Measurements from ENCODE around the gene DMAC2L.
"Not testable (repeated sequence)": the region's sequence is repeated elsewhere in the genome, so short reads cannot be mapped to it uniquely, and the experiment has no call there.

DMAC2L gene

DNA sequence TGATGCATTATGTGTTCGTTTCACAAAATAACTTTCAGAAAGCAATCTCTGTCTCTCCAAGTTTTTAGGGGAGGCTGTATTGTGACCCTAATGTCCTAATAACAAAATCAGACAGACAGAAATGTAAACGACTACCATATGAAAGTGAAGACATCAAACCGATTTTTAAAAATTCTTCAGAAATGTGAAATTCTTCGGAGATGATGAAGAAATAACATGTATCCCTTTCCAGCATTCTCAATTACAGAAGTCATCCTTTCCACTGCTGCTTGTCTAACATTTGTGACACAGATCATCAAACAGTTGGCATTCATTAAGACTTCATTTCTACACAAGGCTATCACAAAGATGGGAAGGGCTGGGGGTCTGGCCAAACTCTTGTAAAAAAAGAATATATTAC is 41.0 kb downstream of the DMAC2L start:
- no peaks in the 10 kb centered on the region for H3K27me3 ChIP-seq (ENCODE audit: control insufficient read depth, low read length)
- no peaks in the 10 kb centered on the region for H3K9me3 ChIP-seq (ENCODE audit: control insufficient read depth, insufficient read depth, low read length)
- H3K36me3 ChIP-seq (ENCODE audit: control insufficient read depth, low read length), result no peaks in the 10 kb centered on the region
- H3K79me2 ChIP-seq (ENCODE audit: control insufficient read depth, low read length), result no peaks in the 10 kb centered on the region
- H3K9me2 ChIP-seq (replicated peaks; ENCODE audit: control insufficient read depth, low read length), result no peaks in the 10 kb centered on the region
- no peak overlapping the region for H3K4me3 ChIP-seq (ENCODE audit: low read length)
- TF ChIP-seq EZH2phosphoT487 (IDR thresholded peaks at IDR 0.05; ENCODE audit: borderline replicate concordance, low read length), result no peak
- TF ChIP-seq, protein P1, sequence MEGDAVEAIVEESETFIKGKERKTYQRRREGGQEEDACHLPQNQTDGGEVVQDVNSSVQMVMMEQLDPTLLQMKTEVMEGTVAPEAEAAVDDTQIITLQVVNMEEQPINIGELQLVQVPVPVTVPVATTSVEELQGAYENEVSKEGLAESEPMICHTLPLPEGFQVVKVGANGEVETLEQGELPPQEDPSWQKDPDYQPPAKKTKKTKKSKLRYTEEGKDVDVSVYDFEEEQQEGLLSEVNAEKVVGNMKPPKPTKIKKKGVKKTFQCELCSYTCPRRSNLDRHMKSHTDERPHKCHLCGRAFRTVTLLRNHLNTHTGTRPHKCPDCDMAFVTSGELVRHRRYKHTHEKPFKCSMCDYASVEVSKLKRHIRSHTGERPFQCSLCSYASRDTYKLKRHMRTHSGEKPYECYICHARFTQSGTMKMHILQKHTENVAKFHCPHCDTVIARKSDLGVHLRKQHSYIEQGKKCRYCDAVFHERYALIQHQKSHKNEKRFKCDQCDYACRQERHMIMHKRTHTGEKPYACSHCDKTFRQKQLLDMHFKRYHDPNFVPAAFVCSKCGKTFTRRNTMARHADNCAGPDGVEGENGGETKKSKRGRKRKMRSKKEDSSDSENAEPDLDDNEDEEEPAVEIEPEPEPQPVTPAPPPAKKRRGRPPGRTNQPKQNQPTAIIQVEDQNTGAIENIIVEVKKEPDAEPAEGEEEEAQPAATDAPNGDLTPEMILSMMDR (IDR thresholded peaks at IDR 0.05; ENCODE audit: low read depth, low read length, poor library complexity, severe bottlenecking), result no peak
- no peak overlapping the region for H3K4me2 ChIP-seq (ENCODE audit: low read length)
- no peaks in the 10 kb centered on the region for H4K20me1 ChIP-seq (ENCODE audit: control insufficient read depth, insufficient read depth, low read depth, low read length)
- no peaks in the 10 kb centered on the region for H3F3A ChIP-seq (ENCODE audit: control insufficient read depth, insufficient read depth)
- H3K27ac ChIP-seq (ENCODE audit: low read depth, low read length), result no peak overlapping the region
- H3K4me1 ChIP-seq (ENCODE audit: control insufficient read depth, low read length), result 0 out of 2 replicates have a peak, but pooled peaks cover 3% of the 10 kb centered on the region

GRCh38 chr14:50354527-50354926 is 42.4 kb downstream of the DMAC2L start:
- H3F3A ChIP-seq (ENCODE audit: control insufficient read depth, insufficient read depth), result no peaks in the 10 kb centered on the region
- H3K9me2 ChIP-seq (replicated peaks; ENCODE audit: control insufficient read depth, low read length), result no peaks in the 10 kb centered on the region
- H3K4me2 ChIP-seq (ENCODE audit: low read length), result no peak overlapping the region
- no peaks in the 10 kb centered on the region for H4K20me1 ChIP-seq (ENCODE audit: control insufficient read depth, insufficient read depth, low read depth, low read length)
- H3K27ac ChIP-seq (ENCODE audit: low read depth, low read length), result no peak overlapping the region
- H3K4me3 ChIP-seq (ENCODE audit: low read length), result no peak overlapping the region
- no peaks in the 10 kb centered on the region for H3K36me3 ChIP-seq (ENCODE audit: control insufficient read depth, low read length)
- TF ChIP-seq EZH2phosphoT487 (IDR thresholded peaks at IDR 0.05; ENCODE audit: borderline replicate concordance, low read length), result no peak
- TF ChIP-seq, protein P1 (IDR thresholded peaks at IDR 0.05; ENCODE audit: low read depth, low read length, poor library complexity, severe bottlenecking), result no peak
- no peaks in the 10 kb centered on the region for H3K79me2 ChIP-seq (ENCODE audit: control insufficient read depth, low read length)
- H3K27me3 ChIP-seq (ENCODE audit: control insufficient read depth, low read length), result no peaks in the 10 kb centered on the region
- H3K9me3 ChIP-seq (ENCODE audit: control insufficient read depth, insufficient read depth, low read length), result no peaks in the 10 kb centered on the region
- 0 out of 2 replicates have a peak, but pooled peaks cover 3% of the 10 kb centered on the region for H3K4me1 ChIP-seq (ENCODE audit: control insufficient read depth, low read length)

DNA sequence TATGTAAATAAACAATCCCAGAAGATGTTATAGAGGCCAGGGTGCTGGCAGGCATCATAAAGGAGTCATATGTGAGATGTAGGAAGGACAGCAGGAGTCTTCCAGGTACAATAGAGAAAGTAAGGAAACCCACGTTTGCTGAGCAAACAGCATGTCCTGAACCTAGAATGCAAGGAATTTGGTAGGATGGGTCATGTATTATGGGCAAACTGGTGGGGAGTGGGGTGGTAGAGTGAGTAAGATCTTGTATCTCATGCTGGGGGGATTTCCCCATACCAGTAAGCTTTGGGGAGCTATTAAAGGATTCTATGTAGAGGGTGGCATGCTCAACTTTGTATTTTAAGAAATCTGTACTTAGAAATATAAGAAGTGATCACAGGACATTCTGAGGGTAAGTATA is 43.6 kb downstream of the DMAC2L start:
- Histone ChIP-seq H3K4me1 (ENCODE audit: control insufficient read depth, low read length) (0 out of 2 replicates have a peak, but pooled peaks cover 3% of the 10 kb centered on the region), H4K20me1 (ENCODE audit: control insufficient read depth, insufficient read depth, low read depth, low read length) (no peaks in the 10 kb centered on the region), H3K79me2 (ENCODE audit: control insufficient read depth, low read length) (no peaks in the 10 kb centered on the region), H3F3A (ENCODE audit: control insufficient read depth, insufficient read depth) (no peaks in the 10 kb centered on the region), H3K27ac (ENCODE audit: low read depth, low read length) (no peak overlapping the region), H3K27me3 (ENCODE audit: control insufficient read depth, low read length) (no peaks in the 10 kb centered on the region), H3K4me2 (ENCODE audit: low read length) (no peak overlapping the region), H3K4me3 (ENCODE audit: low read length) (no peak overlapping the region), H3K9me3 (ENCODE audit: control insufficient read depth, insufficient read depth, low read length) (no peaks in the 10 kb centered on the region), H3K9me2 (replicated peaks; ENCODE audit: control insufficient read depth, low read length) (no peaks in the 10 kb centered on the region), H3K36me3 (ENCODE audit: control insufficient read depth, low read length) (no peaks in the 10 kb centered on the region)
- no peak for TF ChIP-seq EZH2phosphoT487 (IDR thresholded peaks at IDR 0.05; ENCODE audit: borderline replicate concordance, low read length)
- TF ChIP-seq, protein P1 (IDR thresholded peaks at IDR 0.05; ENCODE audit: low read depth, low read length, poor library complexity, severe bottlenecking), result no peak

DNA sequence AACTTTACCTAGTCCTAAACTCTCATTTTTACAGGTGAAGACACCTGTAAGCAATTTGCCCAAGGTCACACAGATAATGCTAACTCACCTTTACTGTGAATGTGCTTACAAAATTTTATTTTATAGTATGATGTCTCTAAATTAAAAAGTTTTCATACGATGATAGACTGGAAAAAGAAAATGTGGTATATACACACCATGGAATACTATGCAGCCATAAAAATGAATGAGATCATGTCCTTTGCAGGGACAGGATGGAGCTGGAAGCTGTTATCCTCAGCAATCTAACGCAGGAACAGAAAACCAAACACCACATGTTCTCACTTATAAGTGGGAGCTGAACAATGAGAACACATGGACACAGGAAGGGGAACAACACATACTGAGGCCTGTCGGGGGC is 44.2 kb downstream of the DMAC2L start:
- H3K27me3 ChIP-seq (ENCODE audit: control insufficient read depth, low read length); H3K27ac ChIP-seq (ENCODE audit: low read depth, low read length); H3K4me3 ChIP-seq (ENCODE audit: low read length); H3K36me3 ChIP-seq (ENCODE audit: control insufficient read depth, low read length); H3F3A ChIP-seq (ENCODE audit: control insufficient read depth, insufficient read depth); H3K9me2 ChIP-seq (replicated peaks; ENCODE audit: control insufficient read depth, low read length); H3K9me3 ChIP-seq (ENCODE audit: control insufficient read depth, insufficient read depth, low read length); H3K4me2 ChIP-seq (ENCODE audit: low read length); H3K79me2 ChIP-seq (ENCODE audit: control insufficient read depth, low read length); H4K20me1 ChIP-seq (ENCODE audit: control insufficient read depth, insufficient read depth, low read depth, low read length); H3K4me1 ChIP-seq (ENCODE audit: control insufficient read depth, low read length): not testable (repeated sequence)
